ENCODE data around the gene TBRG4. TPM values are rescaled to one million over a fixed set of nuclear protein-coding genes. Genes with fewer than 3 reads are reported as not detected.

Gene TBRG4
- total RNA-seq, 4 donors from 2014 or later = 83.4 to 140 (median 105) TPM

DNA sequence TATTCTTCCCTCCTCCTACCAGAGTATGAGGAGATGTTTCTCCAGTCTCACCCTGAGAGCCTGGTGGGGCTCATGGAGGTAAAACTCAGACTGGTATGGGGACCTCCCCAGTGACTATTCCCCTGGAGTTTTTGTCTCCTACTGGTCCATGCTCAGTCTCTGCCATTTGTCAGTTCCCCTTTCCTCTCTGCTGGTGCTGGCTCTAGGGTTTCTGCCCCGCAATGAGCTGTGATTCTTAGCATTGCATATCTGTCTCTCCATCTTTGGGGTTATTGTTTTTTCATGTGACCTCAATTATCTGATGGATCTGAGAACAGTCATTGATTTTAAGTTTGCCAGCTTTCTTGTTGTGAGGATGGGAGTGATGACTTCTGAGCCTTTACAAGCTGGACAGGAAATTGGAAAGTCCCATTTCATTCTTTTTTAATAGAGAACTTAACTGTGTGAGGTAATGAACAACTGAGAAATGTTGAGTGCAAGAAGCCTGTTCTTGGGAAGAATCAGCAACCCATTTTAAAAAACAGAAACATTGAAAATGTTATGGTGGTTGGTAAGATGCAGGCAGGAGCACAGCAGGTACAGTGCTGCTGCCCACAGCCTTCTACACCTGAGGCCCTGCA, 49.6 kb downstream of the TBRG4 start:
- intact Hi-C loops (cut with DNase I; ENCODE audit: low total_unique reads) = no loop called here

GRCh38 chr7:45061352-45061751, 50.1 kb downstream of the TBRG4 start:
- WGBS, 2 donors (ENCODE audit: low coverage in 1 of 2) = 93 to 100% methylated on average over 2 of the region's 2 CpGs
- Histone ChIP-seq H3K9me3 (no peaks in the 10 kb centered on the region), H3K27me3 (no peaks in the 10 kb centered on the region), H3K4me3 (no peak overlapping the region), H3K27ac (no peak overlapping the region), H3K36me3 (peaks cover 0 to 18% (median 0%) of the 10 kb centered on the region in 4 donors), H3K4me1 (no peaks in the 10 kb centered on the region)
- TF ChIP-seq POLR2AphosphoS5 (IDR thresholded peaks at IDR 0.05) (no peak), POLR2A (IDR thresholded peaks at IDR 0.05) (no peak), EP300 (IDR thresholded peaks at IDR 0.05; ENCODE audit: low read depth) (no peak), CTCF (IDR thresholded peaks at IDR 0.05) (no peak)
- in situ Hi-C loops (cut with MboI; ENCODE audit: low pct_ligation_motif_present in 1 of 4, low pct_unique_long_range_greater_than_20kb in 1 of 4, low sequenced_read_pairs in 3 of 4) = no loop called here
- intact Hi-C loops (cut with DNase I; ENCODE audit: low total_unique reads) = no loop called here
- DNase-seq = no peak

More for the DNA sequence above, 49.6 kb downstream of the TBRG4 start:
- Histone ChIP-seq H3K4me1 (no peaks in the 10 kb centered on the region), H3K27me3 (no peaks in the 10 kb centered on the region), H3K9me3 (no peaks in the 10 kb centered on the region), H3K36me3 (peaks cover 0 to 18% (median 0%) of the 10 kb centered on the region in 4 donors), H3K27ac (no peak overlapping the region), H3K4me3 (no peak overlapping the region)
- no peak for TF ChIP-seq CTCF (IDR thresholded peaks at IDR 0.05)
- no peak for TF ChIP-seq POLR2AphosphoS5 (IDR thresholded peaks at IDR 0.05)
- no peak for TF ChIP-seq POLR2A (IDR thresholded peaks at IDR 0.05)
- TF ChIP-seq EP300 (IDR thresholded peaks at IDR 0.05; ENCODE audit: low read depth) = no peak
- DNase-seq = no peak
- 67 to 88% methylated on average over 1 of the region's 1 CpG for WGBS, 2 donors (ENCODE audit: low coverage in 1 of 2)
- in situ Hi-C loops (cut with MboI; ENCODE audit: low pct_ligation_motif_present in 1 of 4, low pct_unique_long_range_greater_than_20kb in 1 of 4, low sequenced_read_pairs in 3 of 4) = no loop called here

GRCh38 chr7:45060295-45060694, 51.2 kb downstream of the TBRG4 start:
- WGBS, 2 donors (ENCODE audit: low coverage in 1 of 2) = 95 to 96% methylated on average over 2 to 3 of the region's 3 CpGs
- TF ChIP-seq CTCF (IDR thresholded peaks at IDR 0.05) = no peak
- TF ChIP-seq POLR2AphosphoS5 (IDR thresholded peaks at IDR 0.05) = no peak
- no peak for TF ChIP-seq EP300 (IDR thresholded peaks at IDR 0.05; ENCODE audit: low read depth)
- no peak for TF ChIP-seq POLR2A (IDR thresholded peaks at IDR 0.05)
- H3K9me3 ChIP-seq = no peaks in the 10 kb centered on the region
- no peak overlapping the region for H3K4me3 ChIP-seq
- H3K27me3 ChIP-seq = no peaks in the 10 kb centered on the region
- H3K4me1 ChIP-seq = no peaks in the 10 kb centered on the region
- in situ Hi-C loops (cut with MboI; ENCODE audit: low pct_ligation_motif_present in 1 of 4, low pct_unique_long_range_greater_than_20kb in 1 of 4, low sequenced_read_pairs in 3 of 4) (no loop called here), intact Hi-C loops (cut with DNase I; ENCODE audit: low total_unique reads) (no loop called here)
- no peak for DNase-seq
- peaks cover 0 to 11% (median 0%) of the 10 kb centered on the region in 4 donors for H3K36me3 ChIP-seq
- H3K27ac ChIP-seq = no peak overlapping the region

DNA sequence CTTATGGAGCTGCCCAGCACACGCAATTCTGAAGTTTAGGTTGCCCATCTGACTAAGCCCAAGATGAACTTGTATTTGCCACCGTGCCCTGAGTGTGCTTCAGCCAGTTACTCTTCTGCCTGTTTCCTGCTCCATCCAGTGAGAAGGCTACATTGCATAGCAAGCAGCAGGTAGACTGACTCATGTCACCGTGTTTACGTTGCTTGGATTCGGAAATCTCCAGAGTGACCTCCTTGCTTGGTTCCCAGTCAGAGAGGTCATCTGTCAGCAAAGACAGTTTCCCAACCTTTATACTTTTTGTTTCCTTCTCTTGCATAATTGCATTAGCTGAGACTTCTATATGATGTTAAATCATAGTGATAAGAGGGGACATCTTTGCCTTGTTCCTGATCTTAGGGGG, 53.6 kb downstream of the TBRG4 start:
- H3K27ac ChIP-seq = no peak overlapping the region
- no peaks in the 10 kb centered on the region for H3K9me3 ChIP-seq
- no peaks in the 10 kb centered on the region for H3K36me3 ChIP-seq
- DNase-seq = no peak
- intact Hi-C loops (cut with DNase I; ENCODE audit: low total_unique reads) = no loop called here
- H3K4me1 ChIP-seq = no peaks in the 10 kb centered on the region
- in situ Hi-C loops (cut with MboI; ENCODE audit: low pct_ligation_motif_present in 1 of 4, low pct_unique_long_range_greater_than_20kb in 1 of 4, low sequenced_read_pairs in 3 of 4) = no loop called here
- TF ChIP-seq POLR2AphosphoS5 (IDR thresholded peaks at IDR 0.05) = no peak
- TF ChIP-seq CTCF (IDR thresholded peaks at IDR 0.05) = no peak
- TF ChIP-seq POLR2A (IDR thresholded peaks at IDR 0.05) = no peak
- TF ChIP-seq EP300 (IDR thresholded peaks at IDR 0.05; ENCODE audit: low read depth) = no peak
- H3K4me3 ChIP-seq = no peak overlapping the region
- WGBS, 2 donors (ENCODE audit: low coverage in 1 of 2) = 90 to 93% methylated on average over 5 of the region's 5 CpGs
- no peaks in the 10 kb centered on the region for H3K27me3 ChIP-seq
